Neural cell (in vitro differentiated cells): Measurements from ENCODE around the gene GNB3. TPM values are rescaled to one million over a fixed set of nuclear protein-coding genes. Genes with fewer than 3 reads are reported as not detected.

Experiments used
- H2AFZ ChIP-seq: fragments of 200-600, 300-800 bp; sonication (generic), shearing (Covaris generic); 2 replicates; pipeline ENCODE4 v1.6.0; 2014; ENCODE audit warnings: low read depth, mild to moderate bottlenecking, antibody characterized with exemption, low read length, moderate library complexity
- H3F3A ChIP-seq: fragments of 200-600 bp; shearing (Covaris generic); 2 replicates; pipeline ENCODE4 v1.6.1; 2016; ENCODE audit warnings: mild to moderate bottlenecking, moderate library complexity, mixed read lengths, antibody characterized with exemption, low read length; ENCODE audit not compliant: insufficient read depth, poor library complexity, severe bottlenecking
- H3K27ac ChIP-seq: fragments of 200-600, 300-800 bp; sonication (generic), shearing (Covaris generic); 2 replicates; pipeline ENCODE4 v1.5.1; 2014; ENCODE audit warnings: mild to moderate bottlenecking, low read length, moderate library complexity
- H3K27me3 ChIP-seq: fragments of 300-800, 200-600 bp; sonication (generic), shearing (Covaris generic); 2 replicates; pipeline ENCODE4 v1.6.0; 2014; ENCODE audit warnings: mild to moderate bottlenecking, low read depth, low read length, moderate library complexity; ENCODE audit not compliant: insufficient read depth
- H3K36me3 ChIP-seq: fragments of 300-800, 200-600 bp; sonication (generic), shearing (Covaris generic); 2 replicates; pipeline ENCODE4 v1.5.1; 2014; ENCODE audit warnings: mild to moderate bottlenecking, antibody characterized with exemption, low read length, moderate library complexity; ENCODE audit not compliant: insufficient read depth
- H3K4me2 ChIP-seq: fragments of 300-800, 200-600 bp; sonication (generic), shearing (Covaris generic); 2 replicates; pipeline ENCODE4 v1.6.0; 2014; ENCODE audit warnings: mild to moderate bottlenecking, low read length
- H3K4me3 ChIP-seq: fragments of 300-800, 200-600 bp; sonication (generic), shearing (Covaris generic); 2 replicates; pipeline ENCODE4 v1.5.1; 2014; ENCODE audit warnings: mild to moderate bottlenecking, low read length, moderate library complexity
- H3K79me2 ChIP-seq: fragments of 200-600 bp; shearing (Covaris generic); replicated peaks from 2 replicates; pipeline ENCODE4 v1.6.0; 2014; ENCODE audit warnings: mild to moderate bottlenecking, low read length, moderate library complexity; ENCODE audit not compliant: insufficient read depth
- H3K9ac ChIP-seq: fragments of 300-800, 200-600 bp; sonication (generic), shearing (Covaris generic); 2 replicates; pipeline ENCODE4 v1.6.1; 2016; ENCODE audit warnings: mild to moderate bottlenecking, low read length, mixed read lengths
- H3K9me2 ChIP-seq: fragments of 200-600 bp; shearing (Covaris generic); 2 replicates; pipeline ENCODE4 v1.6.1; 2016; ENCODE audit warnings: mild to moderate bottlenecking, low read length, mixed read lengths; ENCODE audit not compliant: insufficient read depth
- H3K9me3 ChIP-seq: fragments of 200-600, 300-800 bp; sonication (generic), shearing (Covaris generic); 2 replicates; pipeline ENCODE4 v1.6.1; 2016; ENCODE audit warnings: mild to moderate bottlenecking, mixed run types, low read length, moderate library complexity, mixed read lengths
- H4K20me1 ChIP-seq: fragments of 200-600 bp; shearing (Covaris generic); 2 replicates; pipeline ENCODE4 v1.6.1; 2016; ENCODE audit warnings: mild to moderate bottlenecking, mixed run types; ENCODE audit not compliant: insufficient read depth
- EP300 ChIP-seq: fragments of 450-650 bp; conservative IDR thresholded peaks from 2 replicates; pipeline ENCODE4 v1.6.1; 2014; ENCODE audit warnings: antibody characterized with exemption, mild to moderate bottlenecking, moderate library complexity; ENCODE audit not compliant: poor library complexity, severe bottlenecking
- EZH2 ChIP-seq: fragments of 200-600, 300-800 bp; shearing (Covaris generic), sonication (generic); IDR thresholded peaks from 2 replicates; pipeline ENCODE4 v1.6.1; 2014; ENCODE audit warnings: antibody characterized with exemption, low read length, borderline replicate concordance, mild to moderate bottlenecking; ENCODE audit not compliant: insufficient read depth, poor library complexity, severe bottlenecking
- MXI1 ChIP-seq: fragments of 450-650 bp; conservative IDR thresholded peaks from 2 replicates; pipeline ENCODE4 v1.6.1; 2014; ENCODE audit warnings: antibody characterized with exemption, mild to moderate bottlenecking; ENCODE audit not compliant: poor library complexity, severe bottlenecking
- POLR2AphosphoS5 ChIP-seq: IDR thresholded peaks from 2 replicates; pipeline ENCODE4 v1.6.1; 2012
- RAD21 ChIP-seq: fragments of 450-650 bp; conservative IDR thresholded peaks from 2 replicates; pipeline ENCODE4 v1.6.1; 2014; ENCODE audit warnings: antibody characterized with exemption, mild to moderate bottlenecking, moderate library complexity
- SMC3 ChIP-seq: fragments of 450-650 bp; conservative IDR thresholded peaks from 2 replicates; pipeline ENCODE4 v1.6.1; 2014; ENCODE audit warnings: antibody characterized with exemption, mild to moderate bottlenecking, moderate library complexity; ENCODE audit not compliant: poor library complexity
- TAF1 ChIP-seq: IDR thresholded peaks from 2 replicates; pipeline ENCODE4 v1.6.1; 2012; ENCODE audit warnings: low read depth
- polyA plus RNA-seq: library from polyadenylated mRNA; depleted of rRNA; stranded (reverse); fragments of >200 nt; gene quantifications from 2 replicates; pipeline ENCODE4 v1.2.3, GENCODE V29; 2014
- TF ChIP-seq, protein P1 (sequence below): IDR thresholded peaks from 2 replicates; pipeline ENCODE4 v1.6.1; 2012; ENCODE audit warnings: borderline replicate concordance
- TF ChIP-seq, protein P2 (sequence below): fragments of 450-650 bp; IDR thresholded peaks from 2 replicates; pipeline ENCODE4 v1.5.1; 2014; ENCODE audit warnings: antibody characterized with exemption, mild to moderate bottlenecking, moderate library complexity; ENCODE audit not compliant: poor library complexity, severe bottlenecking

GNB3 gene
- polyA plus RNA-seq, 1 donor from 2014 or later = 18.8 TPM

DNA sequence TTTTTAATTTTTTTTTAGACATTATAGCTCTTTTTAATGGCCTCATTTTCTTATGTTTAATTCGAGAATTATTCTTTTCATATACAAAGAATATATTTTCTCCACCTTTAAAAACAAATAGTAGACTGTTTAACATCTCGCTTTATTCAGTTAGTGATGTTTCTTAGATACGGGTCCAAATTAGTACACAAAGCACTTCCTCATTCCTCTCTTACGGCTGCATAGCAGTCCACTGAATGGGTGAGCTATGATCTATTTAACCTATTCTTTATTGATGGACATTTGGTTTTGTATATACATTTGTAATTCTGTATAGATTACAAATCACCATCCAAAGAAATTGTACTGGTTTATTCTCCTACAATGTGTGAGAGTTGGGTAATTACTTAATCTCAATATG is 27.4 kb upstream of the GNB3 start:
- H3K9me3 ChIP-seq = no peaks in the 10 kb centered on the region
- H3K4me3 ChIP-seq = no peak overlapping the region
- H3K36me3 ChIP-seq = no peaks in the 10 kb centered on the region
- no peak overlapping the region for H2AFZ ChIP-seq
- H3F3A ChIP-seq = no peaks in the 10 kb centered on the region
- H3K4me2 ChIP-seq = no peak overlapping the region
- TF ChIP-seq MXI1 (no peak), RAD21 (no peak), TAF1 (no peak), EP300 (no peak), SMC3 (no peak), POLR2AphosphoS5 (no peak), EZH2 (no peak)
- TF ChIP-seq, protein P1, sequence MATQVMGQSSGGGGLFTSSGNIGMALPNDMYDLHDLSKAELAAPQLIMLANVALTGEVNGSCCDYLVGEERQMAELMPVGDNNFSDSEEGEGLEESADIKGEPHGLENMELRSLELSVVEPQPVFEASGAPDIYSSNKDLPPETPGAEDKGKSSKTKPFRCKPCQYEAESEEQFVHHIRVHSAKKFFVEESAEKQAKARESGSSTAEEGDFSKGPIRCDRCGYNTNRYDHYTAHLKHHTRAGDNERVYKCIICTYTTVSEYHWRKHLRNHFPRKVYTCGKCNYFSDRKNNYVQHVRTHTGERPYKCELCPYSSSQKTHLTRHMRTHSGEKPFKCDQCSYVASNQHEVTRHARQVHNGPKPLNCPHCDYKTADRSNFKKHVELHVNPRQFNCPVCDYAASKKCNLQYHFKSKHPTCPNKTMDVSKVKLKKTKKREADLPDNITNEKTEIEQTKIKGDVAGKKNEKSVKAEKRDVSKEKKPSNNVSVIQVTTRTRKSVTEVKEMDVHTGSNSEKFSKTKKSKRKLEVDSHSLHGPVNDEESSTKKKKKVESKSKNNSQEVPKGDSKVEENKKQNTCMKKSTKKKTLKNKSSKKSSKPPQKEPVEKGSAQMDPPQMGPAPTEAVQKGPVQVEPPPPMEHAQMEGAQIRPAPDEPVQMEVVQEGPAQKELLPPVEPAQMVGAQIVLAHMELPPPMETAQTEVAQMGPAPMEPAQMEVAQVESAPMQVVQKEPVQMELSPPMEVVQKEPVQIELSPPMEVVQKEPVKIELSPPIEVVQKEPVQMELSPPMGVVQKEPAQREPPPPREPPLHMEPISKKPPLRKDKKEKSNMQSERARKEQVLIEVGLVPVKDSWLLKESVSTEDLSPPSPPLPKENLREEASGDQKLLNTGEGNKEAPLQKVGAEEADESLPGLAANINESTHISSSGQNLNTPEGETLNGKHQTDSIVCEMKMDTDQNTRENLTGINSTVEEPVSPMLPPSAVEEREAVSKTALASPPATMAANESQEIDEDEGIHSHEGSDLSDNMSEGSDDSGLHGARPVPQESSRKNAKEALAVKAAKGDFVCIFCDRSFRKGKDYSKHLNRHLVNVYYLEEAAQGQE = no peak
- TF ChIP-seq, protein P2, sequence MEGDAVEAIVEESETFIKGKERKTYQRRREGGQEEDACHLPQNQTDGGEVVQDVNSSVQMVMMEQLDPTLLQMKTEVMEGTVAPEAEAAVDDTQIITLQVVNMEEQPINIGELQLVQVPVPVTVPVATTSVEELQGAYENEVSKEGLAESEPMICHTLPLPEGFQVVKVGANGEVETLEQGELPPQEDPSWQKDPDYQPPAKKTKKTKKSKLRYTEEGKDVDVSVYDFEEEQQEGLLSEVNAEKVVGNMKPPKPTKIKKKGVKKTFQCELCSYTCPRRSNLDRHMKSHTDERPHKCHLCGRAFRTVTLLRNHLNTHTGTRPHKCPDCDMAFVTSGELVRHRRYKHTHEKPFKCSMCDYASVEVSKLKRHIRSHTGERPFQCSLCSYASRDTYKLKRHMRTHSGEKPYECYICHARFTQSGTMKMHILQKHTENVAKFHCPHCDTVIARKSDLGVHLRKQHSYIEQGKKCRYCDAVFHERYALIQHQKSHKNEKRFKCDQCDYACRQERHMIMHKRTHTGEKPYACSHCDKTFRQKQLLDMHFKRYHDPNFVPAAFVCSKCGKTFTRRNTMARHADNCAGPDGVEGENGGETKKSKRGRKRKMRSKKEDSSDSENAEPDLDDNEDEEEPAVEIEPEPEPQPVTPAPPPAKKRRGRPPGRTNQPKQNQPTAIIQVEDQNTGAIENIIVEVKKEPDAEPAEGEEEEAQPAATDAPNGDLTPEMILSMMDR = no peak
- no peak overlapping the region for H3K27ac ChIP-seq
- no peaks in the 10 kb centered on the region for H3K79me2 ChIP-seq
- no peaks in the 10 kb centered on the region for H3K9me2 ChIP-seq
- no peaks in the 10 kb centered on the region for H3K27me3 ChIP-seq
- no peaks in the 10 kb centered on the region for H4K20me1 ChIP-seq
- no peak overlapping the region for H3K9ac ChIP-seq

DNA sequence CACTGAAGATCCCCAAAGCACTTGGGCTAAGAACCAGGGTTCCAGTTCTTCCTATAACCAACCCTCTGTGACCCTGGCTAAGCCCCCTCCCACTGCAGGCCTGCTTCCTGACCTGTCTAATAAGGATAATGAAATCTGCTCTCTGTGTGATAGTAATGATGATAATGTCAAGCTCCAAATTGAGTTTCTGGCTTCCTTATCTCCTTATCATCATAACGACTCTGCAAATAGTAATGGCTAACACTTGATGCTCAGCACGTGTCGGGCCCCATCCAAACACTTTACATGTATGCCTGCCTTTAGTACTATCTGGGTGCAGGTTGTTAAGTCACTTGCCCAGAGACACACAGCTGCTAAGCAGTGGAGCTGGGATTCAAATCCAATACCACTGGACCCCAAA is 24.1 kb upstream of the GNB3 start:
- TF ChIP-seq MXI1 = no peak
- H3K4me3 ChIP-seq = no peak overlapping the region
- H4K20me1 ChIP-seq = no peaks in the 10 kb centered on the region
- H3K27ac ChIP-seq = no peak overlapping the region
- no peaks in the 10 kb centered on the region for H3K36me3 ChIP-seq
- peaks cover 12% of the 10 kb centered on the region for H3K79me2 ChIP-seq
- H3K27me3 ChIP-seq = no peaks in the 10 kb centered on the region
- H3K9ac ChIP-seq = no peak overlapping the region
- H3K9me2 ChIP-seq = no peaks in the 10 kb centered on the region
- H3F3A ChIP-seq = no peaks in the 10 kb centered on the region
- H2AFZ ChIP-seq = no peak overlapping the region
- H3K9me3 ChIP-seq = no peaks in the 10 kb centered on the region
- no peak overlapping the region for H3K4me2 ChIP-seq

DNA sequence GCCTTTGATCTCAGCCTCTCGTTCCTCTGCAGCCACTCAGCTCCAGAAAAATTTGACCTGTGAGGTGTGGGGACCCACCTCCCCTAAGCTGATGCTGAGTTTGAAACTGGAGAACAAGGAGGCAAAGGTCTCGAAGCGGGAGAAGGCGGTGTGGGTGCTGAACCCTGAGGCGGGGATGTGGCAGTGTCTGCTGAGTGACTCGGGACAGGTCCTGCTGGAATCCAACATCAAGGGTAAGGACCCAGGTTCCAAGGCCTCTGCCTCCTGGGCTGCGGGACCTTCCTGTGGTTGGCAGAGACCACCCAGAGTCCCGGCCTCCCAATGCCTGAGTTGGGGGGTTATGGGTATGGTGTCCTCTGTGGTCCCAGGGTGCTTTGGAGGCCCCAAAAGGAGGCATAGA is 23.6 kb upstream of the GNB3 start:
- Histone ChIP-seq H3K27ac (no peak overlapping the region), H3K79me2 (peaks cover 15% of the 10 kb centered on the region), H3F3A (no peaks in the 10 kb centered on the region), H3K9ac (no peak overlapping the region), H3K4me3 (no peak overlapping the region), H3K36me3 (no peaks in the 10 kb centered on the region), H4K20me1 (no peaks in the 10 kb centered on the region), H3K27me3 (no peaks in the 10 kb centered on the region), H3K4me2 (no peak overlapping the region), H2AFZ (no peak overlapping the region), H3K9me3 (no peaks in the 10 kb centered on the region), H3K9me2 (no peaks in the 10 kb centered on the region)
- TF ChIP-seq EZH2 (no peak), RAD21 (no peak), EP300 (no peak), SMC3 (no peak), POLR2AphosphoS5 (no peak), MXI1 (no peak)
- TF ChIP-seq, protein P1 = no peak
- TF ChIP-seq, protein P2 = no peak
